Left ventricle myocardium superior (tissue), 1 donor: ENCODE results near the gene TREML4. TPM values are rescaled to one million over a fixed set of nuclear protein-coding genes. Genes with fewer than 3 reads are reported as not detected.
A peak's percentile ranks its signal among the peaks of the same experiment; 100 is the strongest.
"Not testable (repeated sequence)": the region's sequence is repeated elsewhere in the genome, so short reads cannot be mapped to it uniquely, and the experiment has no call there.

Experiments
- ATAC-seq: fragments of 200-7000 bp; cut with Tn5 transposase; one replicate; pipeline ENCODE4 v1.9.1; 2020; ENCODE audit warnings: mild to moderate bottlenecking, moderate library complexity
- DNase-seq: peaks from one replicate; pipeline ENCODE4 v3.0.0-alpha.2; 2020
- intact Hi-C: fragments of 100-400 bp; cut with micrococcal nuclease; formaldehyde crosslinking; loops from one replicate; pipeline ENCODE4 v1.11.0; 2022
- long read RNA-seq: library from polyadenylated mRNA; unstranded; transcript quantifications from one replicate; pipeline ENCODE4 v2.0.0, GENCODE V29; 2021
- total RNA-seq: library from RNA; stranded (reverse); fragmentation: NEBNext Ultra II Directional; extraction: Animal tissue kit (Norgen Biotek cat#: 25700); gene quantifications from one replicate; pipeline ENCODE4 v1.2.1, GENCODE V29; 2021
- donor health status: DM: no; HTN: yes; CAD: no; lungs with severe emphysema.

The TREML4 gene
- not detected for total RNA-seq
- long read RNA-seq: 0 reads

- no peak for DNase-seq
- intact Hi-C loops: no loop called here
- ATAC-seq: no peak
These were observed at the start of gene TREML4 for GRCh38 chr6:41228096-41228495. TREML4 (plus strand) TSS chr6:41228349; CDS start chr6:41228428, 79 bp downstream.

DNA sequence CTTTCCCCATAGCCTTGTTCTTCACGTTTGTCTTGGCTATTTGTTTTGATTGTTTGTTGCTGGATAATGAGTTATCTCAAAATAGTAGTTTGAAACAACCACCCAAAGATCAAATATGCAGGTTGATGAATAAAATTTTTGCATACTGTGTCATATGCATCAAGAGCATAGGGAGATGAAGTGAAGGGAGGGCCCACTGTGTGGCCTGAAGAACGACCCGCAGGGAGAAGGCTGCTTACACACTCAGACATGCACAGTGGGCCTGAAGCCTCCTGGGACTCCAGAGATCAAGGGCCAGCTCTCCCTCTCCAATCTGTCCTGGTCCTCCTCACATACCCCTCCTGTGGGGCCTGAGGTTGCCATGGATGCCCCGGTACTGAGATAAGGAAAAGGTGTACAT lies 49.0 kb upstream of the TREML4 start:
- DNase-seq: no peak
- no peak for ATAC-seq
- intact Hi-C loops: no loop called here

- ATAC-seq (no peak), DNase-seq (no peak)
- intact Hi-C loops: no loop called here
These were observed 46.6 kb upstream of the TREML4 start for GRCh38 chr6:41181566-41181965.

GRCh38 chr6:41182069-41183034 lies 45.8 kb upstream of the TREML4 start:
- DNase-seq (no peak), ATAC-seq (peak; percentile 73)
- intact Hi-C loops: no loop called here

DNA sequence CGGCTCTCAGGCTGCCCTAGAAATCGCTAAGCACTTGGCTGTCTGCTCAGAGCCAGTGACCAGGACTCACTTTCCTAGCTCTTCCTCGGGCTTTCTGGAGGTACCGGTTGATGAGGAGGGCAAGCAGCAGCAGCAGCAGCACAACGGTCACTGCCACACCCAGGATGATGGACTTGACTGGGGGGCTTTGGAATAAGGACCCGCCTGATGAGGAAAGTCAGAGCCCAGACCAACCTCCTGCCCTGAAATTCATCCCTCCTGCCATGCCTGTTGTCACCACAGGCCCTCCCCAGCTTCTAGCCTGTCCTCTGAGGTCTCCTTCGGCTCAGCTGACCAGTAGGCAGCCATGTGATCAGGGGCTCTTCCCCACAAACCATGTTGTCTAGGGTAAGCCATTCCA lies 43.4 kb upstream of the TREML4 start:
- no peak for DNase-seq
- intact Hi-C loops: no loop called here
- ATAC-seq: no peak

DNA sequence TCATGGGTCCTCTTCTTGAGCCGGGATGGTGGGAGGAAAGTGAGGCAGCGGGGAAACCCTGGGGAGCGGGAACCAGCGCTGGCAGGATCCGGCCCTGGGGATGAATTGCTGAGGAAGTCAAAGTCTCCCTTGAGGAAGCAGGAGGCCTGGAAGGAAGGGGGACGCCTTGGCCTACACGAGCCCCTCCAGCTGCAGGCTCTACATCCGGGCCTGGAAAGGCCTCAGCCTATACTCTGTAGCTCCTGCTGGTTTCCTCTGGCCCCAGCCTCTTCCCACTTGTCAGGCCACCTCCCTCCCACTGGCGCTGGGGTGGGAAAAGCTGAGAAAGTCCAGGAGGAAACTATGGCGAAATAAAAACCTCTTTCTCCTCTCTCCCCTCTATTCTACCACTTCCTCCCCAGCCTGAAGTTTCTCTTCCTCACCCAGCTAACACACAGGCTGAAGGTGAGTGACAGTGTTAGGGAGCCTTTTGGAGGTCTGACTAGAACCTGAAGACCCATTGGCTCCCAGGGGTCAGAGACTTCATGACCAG lies 42.1 kb upstream of the TREML4 start:
- intact Hi-C loops: no loop called here
- peak; percentile 25 for ATAC-seq
- DNase-seq: peak; percentile 35

- DNase-seq (no peak), ATAC-seq (no peak)
- intact Hi-C loops: no loop called here
These were observed 39.9 kb upstream of the TREML4 start for GRCh38 chr6:41187924-41188886.

- DNase-seq, ATAC-seq, intact Hi-C loops: not testable (repeated sequence)
These were observed 39.1 kb upstream of the TREML4 start for GRCh38 chr6:41189046-41189445.

GRCh38 chr6:41189967-41190366 lies 38.2 kb upstream of the TREML4 start:
- ATAC-seq (no peak), DNase-seq (no peak)
- intact Hi-C loops: no loop called here

DNA sequence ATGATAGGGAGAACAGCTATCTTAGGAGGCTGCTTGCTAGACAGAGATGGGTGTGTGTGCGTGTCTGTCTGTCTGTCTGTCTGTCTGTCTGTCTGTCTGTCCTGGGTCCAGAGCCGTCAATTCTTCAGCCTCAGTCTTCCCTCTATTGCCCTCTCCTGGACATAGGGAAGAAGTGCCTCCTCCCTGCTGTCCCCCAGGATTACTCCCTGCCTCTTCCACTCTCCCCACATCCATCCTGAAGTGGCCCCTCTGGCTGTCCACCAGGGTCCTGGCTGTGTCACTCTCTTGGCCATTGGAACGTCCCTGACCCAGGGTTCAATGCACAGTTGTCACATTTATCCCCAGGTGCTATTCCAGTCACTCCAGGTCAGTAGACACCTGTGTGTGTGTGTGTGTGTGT lies 37.4 kb upstream of the TREML4 start:
- intact Hi-C loops: no loop called here
- DNase-seq (no peak), ATAC-seq (no peak)

GRCh38 chr6:41191569-41191968 lies 36.6 kb upstream of the TREML4 start:
- DNase-seq: peak; percentile 68
- peak; percentile 65 for ATAC-seq
- intact Hi-C loops: no loop called here

- intact Hi-C loops: no loop called here
- ATAC-seq (no peak), DNase-seq (no peak)
These were observed 34.9 kb upstream of the TREML4 start for GRCh38 chr6:41193171-41193734.

GRCh38 chr6:41193884-41194283 lies 34.3 kb upstream of the TREML4 start:
- DNase-seq: no peak
- intact Hi-C loops: no loop called here
- ATAC-seq: no peak

DNA sequence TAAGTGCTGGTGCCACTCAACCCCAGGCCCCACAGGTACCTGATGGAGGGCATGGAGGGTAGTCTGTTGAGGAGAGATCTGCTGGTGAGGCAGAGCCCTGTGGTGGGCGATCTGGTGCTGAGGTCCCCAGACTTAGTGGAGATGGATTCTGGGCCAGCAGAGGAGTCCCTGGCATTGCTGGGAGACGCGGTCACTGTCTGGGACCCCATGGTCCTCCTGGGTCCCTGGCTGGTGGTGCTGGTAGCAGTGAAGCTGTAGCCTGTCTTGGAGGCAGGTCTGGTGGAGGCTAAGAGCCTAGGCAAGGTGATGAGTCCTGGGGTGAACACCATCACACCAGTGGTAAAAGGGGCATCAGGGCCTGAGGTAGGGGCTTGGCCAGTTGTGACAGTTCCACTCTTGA lies 33.8 kb upstream of the TREML4 start:
- intact Hi-C loops: no loop called here
- ATAC-seq: no peak
- DNase-seq: no peak

DNA sequence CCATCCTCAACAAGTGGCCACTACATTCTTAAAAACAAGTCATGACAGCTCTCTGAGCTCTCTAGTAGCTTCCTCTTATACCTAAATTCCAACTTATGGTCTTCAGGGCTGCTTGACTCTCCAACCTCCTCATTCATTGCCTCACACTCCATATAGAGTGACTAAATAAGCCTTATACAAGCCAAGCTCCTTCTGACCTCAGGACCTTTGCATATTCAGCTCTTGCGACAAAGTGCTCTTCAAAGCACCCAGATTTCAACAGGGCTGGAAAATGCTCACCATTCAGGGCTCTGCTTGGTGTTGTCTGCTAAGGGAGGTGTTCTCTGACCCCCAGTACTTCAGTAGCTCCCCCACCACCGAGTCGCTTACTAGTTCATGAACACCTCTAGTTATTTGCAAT lies 30.9 kb upstream of the TREML4 start:
- DNase-seq (no peak), ATAC-seq (no peak)
- intact Hi-C loops: no loop called here

- DNase-seq (no peak), ATAC-seq (peak; percentile 22)
- intact Hi-C loops: no loop called here
These were observed 28.4 kb upstream of the TREML4 start for GRCh38 chr6:41199552-41200246.

DNA sequence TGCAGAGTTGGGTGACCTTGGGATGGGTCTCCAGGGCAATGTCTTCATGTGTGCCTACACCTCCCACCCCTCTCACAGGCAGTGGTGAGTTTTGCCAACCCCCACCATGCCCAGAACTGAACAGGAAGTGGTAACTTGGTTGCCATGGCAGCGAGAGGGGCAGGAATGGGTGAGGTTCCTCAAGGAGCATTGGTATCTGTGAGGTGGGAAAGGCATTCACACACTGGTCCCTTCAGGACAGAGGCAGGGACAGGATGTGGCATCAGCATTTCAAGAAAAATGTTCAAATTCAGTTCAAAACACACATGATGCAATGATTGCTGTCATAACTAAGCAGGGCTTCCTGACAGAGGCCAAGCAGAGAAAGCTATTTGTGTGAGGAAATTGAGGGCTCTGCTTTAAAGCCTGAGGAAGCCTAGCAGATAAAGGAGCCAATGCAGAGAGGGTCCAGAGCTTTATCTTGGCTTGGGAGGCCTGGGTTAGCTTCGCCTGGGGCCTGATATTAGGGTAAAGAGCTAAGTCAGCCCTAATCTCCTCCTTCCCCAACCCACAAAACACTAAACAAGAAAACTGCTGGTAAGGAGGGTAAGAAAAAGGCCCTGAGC lies 27.8 kb upstream of the TREML4 start:
- intact Hi-C loops: no loop called here
- no peak for DNase-seq

More for the DNA sequence above, 27.8 kb upstream of the TREML4 start:
- ATAC-seq: peak; percentile 48
